GM19351 (cell line): Measurements from ENCODE around the gene TTC31.
"Not testable (repeated sequence)": the region's sequence is repeated elsewhere in the genome, so short reads cannot be mapped to it uniquely, and the experiment has no call there.

Experiments used
- ATAC-seq: cut with Tn5 transposase; IDR thresholded peaks from one replicate; pipeline ENCODE4 v1.9.1; 2021; ENCODE audit warnings: mild to moderate bottlenecking, moderate library complexity; ENCODE audit not compliant: unreplicated experiment

Gene TTC31

GRCh38 chr2:74457129-74457548 lies 25.7 kb upstream of the TTC31 start:
- ATAC-seq, result no peak

- ATAC-seq, result peak; percentile 32
Measured at GRCh38 chr2:74457549-74458131, 25.2 kb upstream of the TTC31 start.

- peak; percentile 81 for ATAC-seq
Measured at GRCh38 chr2:74458132-74458937, 24.5 kb upstream of the TTC31 start, which contains the start of gene WBP1. Gene WBP1 (plus strand): TSS chr2:74458438. CDS start chr2:74458603, 165 bp downstream.

- ATAC-seq, result no peak
Measured at GRCh38 chr2:74458938-74459363, 23.9 kb upstream of the TTC31 start.

GRCh38 chr2:74459503-74460118 lies 23.3 kb upstream of the TTC31 start:
- not testable (repeated sequence) for ATAC-seq

GRCh38 chr2:74460187-74460586 lies 22.7 kb upstream of the TTC31 start:
- not testable (repeated sequence) for ATAC-seq

- no peak for ATAC-seq
Measured at GRCh38 chr2:74461187-74462053, 21.5 kb upstream of the TTC31 start.

GRCh38 chr2:74462054-74462785 lies 20.7 kb upstream of the TTC31 start:
- ATAC-seq, result no peak

GRCh38 chr2:74462786-74463105 lies 20.1 kb upstream of the TTC31 start:
- ATAC-seq, result no peak

- ATAC-seq, result no peak
Measured at GRCh38 chr2:74464406-74464805, 18.5 kb upstream of the TTC31 start.

GRCh38 chr2:74470742-74471141 lies 12.1 kb upstream of the TTC31 start:
- ATAC-seq, result not testable (repeated sequence)

GRCh38 chr2:74471332-74472065 lies 11.4 kb upstream of the TTC31 start:
- ATAC-seq, result no peak

GRCh38 chr2:74472086-74472944 lies 10.6 kb upstream of the TTC31 start, which contains the start of gene MRPL53:
Gene MRPL53 (minus strand): TSS chr2:74472680. CDS start chr2:74472660, 20 bp downstream.
- ATAC-seq, result peak; percentile 90

- no peak for ATAC-seq
Measured at GRCh38 chr2:74472945-74473258, 10.0 kb upstream of the TTC31 start.

GRCh38 chr2:74474481-74474880 lies 8.4 kb upstream of the TTC31 start:
- ATAC-seq, result no peak

GRCh38 chr2:74474899-74475298 lies 8.0 kb upstream of the TTC31 start:
- ATAC-seq, result no peak

- ATAC-seq, result no peak
Measured at GRCh38 chr2:74481431-74481830, 1.4 kb upstream of the TTC31 start.

GRCh38 chr2:74481961-74482800 lies 700 bp upstream of the TTC31 start:
- ATAC-seq, result peak; percentile 40
